HEK293 (cell line): ENCODE data around the gene ABHD16B.

ENCODE experiments used
- CTCF ChIA-PET: fragments of 350-600 bp; formaldehyde crosslinking; extraction: SDS; loops from one replicate; lab custom pipeline; 2021; ENCODE audit warnings: antibody characterized with exemption; lab: Yijun Ruan, JAX
- POLR2A ChIA-PET: fragments of 300-600 bp; formaldehyde crosslinking; extraction: SDS; loops from one replicate; lab custom pipeline; 2020; ENCODE audit warnings: antibody characterized with exemption, inconsistent platforms; lab: Yijun Ruan, JAX
- H3K27ac ChIP-seq: fragments of 200-500 bp; sonication (Bioruptor generic); 2 replicates; pipeline ENCODE4 v1.5.1; 2014; ENCODE audit warnings: low read depth, low read length, control low read depth, inconsistent platforms; ENCODE audit errors: extremely low read depth
- H3K36me3 ChIP-seq, 2 experiments: fragments of 200-500 bp in 1 of 2; sonication (Bioruptor generic) in 1 of 2; 1 replicate in 1 of 2; 2 replicates in 1 of 2; pipeline ENCODE4 v1.5.1; 2014 to 2017; ENCODE audit warnings: inconsistent platforms in 2 of 2, low read length in 2 of 2; ENCODE audit not compliant: control insufficient read depth in 2 of 2, insufficient read depth in 1 of 2
- H3K4me1 ChIP-seq: fragments of 200-500 bp; sonication (Bioruptor generic); 2 replicates; pipeline ENCODE4 v1.5.1; 2014; ENCODE audit warnings: mild to moderate bottlenecking, low read length, inconsistent platforms; ENCODE audit not compliant: control insufficient read depth, insufficient read depth
- H3K4me3 ChIP-seq: 2 replicates; pipeline ENCODE4 v1.5.1; 2011; ENCODE audit warnings: low read depth, mild to moderate bottlenecking, control low read depth, low read length, moderate library complexity
- H3K9me3 ChIP-seq: fragments of 200-500 bp; sonication (Bioruptor generic); 2 replicates; pipeline ENCODE4 v1.5.1; 2014; ENCODE audit warnings: low read depth, low read length, inconsistent platforms; ENCODE audit not compliant: control insufficient read depth, insufficient read depth
- GFI1B ChIP-seq: fragments of 450-650 bp; formaldehyde crosslinking; IDR thresholded peaks from 2 replicates; pipeline ENCODE4 v1.5.1; 2016; ENCODE audit warnings: missing biosample characterization, missing genetic modification characterization
- REPIN1 ChIP-seq: fragments of 450-650 bp; formaldehyde crosslinking; IDR thresholded peaks from 2 replicates; pipeline ENCODE4 v1.5.1; 2017; ENCODE audit warnings: missing biosample characterization, missing genetic modification characterization, low read depth
- YY1 ChIP-seq: fragments of 450-650 bp; formaldehyde crosslinking; IDR thresholded peaks from 2 replicates; pipeline ENCODE4 v1.5.1; 2018; ENCODE audit warnings: missing biosample characterization, missing genetic modification characterization
- YY2 ChIP-seq: fragments of 450-650 bp; formaldehyde crosslinking; IDR thresholded peaks from 2 replicates; pipeline ENCODE4 v1.5.1; 2016; ENCODE audit warnings: missing biosample characterization, missing genetic modification characterization
- ZNF121 ChIP-seq: fragments of 450-650 bp; formaldehyde crosslinking; IDR thresholded peaks from 2 replicates; pipeline ENCODE4 v1.5.1; 2016; ENCODE audit warnings: missing biosample characterization, missing genetic modification characterization
- ZNF138 ChIP-seq: fragments of 450-650 bp; formaldehyde crosslinking; IDR thresholded peaks from 2 replicates; pipeline ENCODE4 v1.5.1; 2016; ENCODE audit warnings: missing biosample characterization, missing genetic modification characterization, borderline replicate concordance
- ZNF169 ChIP-seq: fragments of 450-650 bp; formaldehyde crosslinking; IDR thresholded peaks from 2 replicates; pipeline ENCODE4 v1.5.1; 2016; ENCODE audit warnings: missing biosample characterization, missing genetic modification characterization
- ZNF174 ChIP-seq: fragments of 450-650 bp; formaldehyde crosslinking; IDR thresholded peaks from 2 replicates; pipeline ENCODE4 v1.5.0; 2017; ENCODE audit warnings: missing biosample characterization, mild to moderate bottlenecking, missing genetic modification characterization
- ZNF175 ChIP-seq: fragments of 450-650 bp; formaldehyde crosslinking; IDR thresholded peaks from 2 replicates; pipeline ENCODE4 v1.5.1; 2016; ENCODE audit warnings: missing biosample characterization, missing genetic modification characterization
- ZNF202 ChIP-seq: fragments of 450-650 bp; formaldehyde crosslinking; IDR thresholded peaks from 2 replicates; pipeline ENCODE4 v1.5.1; 2016; ENCODE audit warnings: missing biosample characterization, missing genetic modification characterization, borderline replicate concordance
- ZNF223 ChIP-seq: fragments of 450-650 bp; formaldehyde crosslinking; IDR thresholded peaks from 2 replicates; pipeline ENCODE4 v1.5.1; 2016; ENCODE audit warnings: missing biosample characterization, missing genetic modification characterization
- ZNF266 ChIP-seq: fragments of 450-650 bp; formaldehyde crosslinking; IDR thresholded peaks from 2 replicates; pipeline ENCODE4 v1.5.1; 2016; ENCODE audit warnings: missing biosample characterization, missing genetic modification characterization, low read depth
- ZNF324 ChIP-seq: fragments of 450-650 bp; formaldehyde crosslinking; IDR thresholded peaks from 2 replicates; pipeline ENCODE4 v1.5.1; 2016; ENCODE audit warnings: missing biosample characterization, missing genetic modification characterization
- ZNF335 ChIP-seq: fragments of 450-650 bp; formaldehyde crosslinking; conservative IDR thresholded peaks from 2 replicates; pipeline ENCODE4 v1.5.1; 2016; ENCODE audit warnings: missing biosample characterization, missing genetic modification characterization
- ZNF341 ChIP-seq: fragments of 450-650 bp; formaldehyde crosslinking; IDR thresholded peaks from 2 replicates; pipeline ENCODE4; 2016; ENCODE audit warnings: low read depth, missing biosample characterization, missing genetic modification characterization
- ZNF366 ChIP-seq: fragments of 450-650 bp; formaldehyde crosslinking; conservative IDR thresholded peaks from 2 replicates; pipeline ENCODE4 v1.5.1; 2016; ENCODE audit warnings: missing biosample characterization, missing genetic modification characterization
- ZNF404 ChIP-seq: fragments of 450-650 bp; formaldehyde crosslinking; IDR thresholded peaks from 2 replicates; pipeline ENCODE4 v1.5.1; 2017; ENCODE audit warnings: missing biosample characterization, missing genetic modification characterization
- ZNF423 ChIP-seq: fragments of 450-650 bp; formaldehyde crosslinking; IDR thresholded peaks from 2 replicates; pipeline ENCODE4 v1.5.1; 2016; ENCODE audit warnings: missing biosample characterization, missing genetic modification characterization
- ZNF426 ChIP-seq: fragments of 450-650 bp; formaldehyde crosslinking; IDR thresholded peaks from 2 replicates; pipeline ENCODE4 v1.5.1; 2017; ENCODE audit warnings: missing biosample characterization, missing genetic modification characterization, mild to moderate bottlenecking, inconsistent platforms, moderate library complexity
- ZNF544 ChIP-seq: fragments of 450-650 bp; formaldehyde crosslinking; IDR thresholded peaks from 2 replicates; pipeline ENCODE4 v1.5.0; 2017; ENCODE audit warnings: missing biosample characterization, missing genetic modification characterization
- ZNF560 ChIP-seq: fragments of 450-650 bp; formaldehyde crosslinking; IDR thresholded peaks from 2 replicates; pipeline ENCODE4 v1.5.1; 2017; ENCODE audit warnings: missing biosample characterization, missing genetic modification characterization, borderline replicate concordance
- ZNF610 ChIP-seq: fragments of 450-650 bp; formaldehyde crosslinking; IDR thresholded peaks from 2 replicates; pipeline ENCODE4 v1.5.1; 2016; ENCODE audit warnings: missing biosample characterization, missing genetic modification characterization, borderline replicate concordance
- ZNF843 ChIP-seq: fragments of 450-650 bp; formaldehyde crosslinking; IDR thresholded peaks from 2 replicates; pipeline ENCODE4 v1.5.1; 2016; ENCODE audit warnings: missing biosample characterization, missing genetic modification characterization
- ZSCAN30 ChIP-seq: fragments of 450-650 bp; IDR thresholded peaks from 2 replicates; pipeline ENCODE4 v1.5.1; 2018; ENCODE audit warnings: missing biosample characterization, mild to moderate bottlenecking, missing genetic modification characterization, moderate library complexity

ABHD16B gene

GRCh38 chr20:63891061-63892002, 30.0 kb downstream of the ABHD16B start:
- POLR2A ChIA-PET = interaction anchor here (0.9 kb wide), 1 partner anchor 11 kb away, joined by 9 read pairs; no protein-coding TSS in a partner anchor
- no peak overlapping the region for H3K4me3 ChIP-seq
- CTCF ChIA-PET = interaction anchor here (0.8 kb wide), 1 partner anchor 51 kb away, joined by 3 read pairs; no protein-coding TSS in a partner anchor
- H3K36me3 ChIP-seq = peaks cover 0 to 49% of the 10 kb centered on the region in 2 experiments; a peak in 1 of 3 replicates
- no peaks in the 10 kb centered on the region for H3K9me3 ChIP-seq
- peaks cover 1% of the 10 kb centered on the region; the same call in 1 of the 2 replicates for H3K4me1 ChIP-seq
- TF ChIP-seq ZNF175 (tag by site-specific recombination) = no peak
- H3K27ac ChIP-seq = no peak overlapping the region

GRCh38 chr20:63892402-63892801, 31.1 kb downstream of the ABHD16B start:
- no peak for TF ChIP-seq ZNF423
- no peak for TF ChIP-seq ZNF335 (tag by site-specific recombination)
- TF ChIP-seq ZNF366 = no peak
- TF ChIP-seq ZNF404 (tag by site-specific recombination) = no peak
- TF ChIP-seq ZNF202 (tag by site-specific recombination) = no peak
- TF ChIP-seq ZNF138 = no peak
- TF ChIP-seq ZNF121 (tag by site-specific recombination) = no peak
- TF ChIP-seq ZNF610 (tag by site-specific recombination) = no peak
- no peak for TF ChIP-seq GFI1B
- TF ChIP-seq ZNF223 = no peak
- TF ChIP-seq ZNF341 = no peak
- no peak for TF ChIP-seq YY1 (tag by site-specific recombination)
- no peak for TF ChIP-seq ZNF426 (tag by site-specific recombination)
- no peak for TF ChIP-seq ZNF266 (tag by site-specific recombination)
- no peak for TF ChIP-seq ZNF843 (tag by site-specific recombination)
- TF ChIP-seq ZNF174 (tag by site-specific recombination) = no peak
- TF ChIP-seq REPIN1 (tag by site-specific recombination) = no peak
- ChIA-PET POLR2A (interaction anchor here (0.9 to 1.2 kb wide), 2 partner anchors 10 to 28 kb away, joined by 3 to 9 read pairs; partner anchors contain the start of gene TPD52L2), CTCF (interaction anchor here (0.5 kb wide), 1 partner anchor 64 kb away, joined by 3 read pairs; the partner anchor contains the start of gene UCKL1)
- Histone ChIP-seq H3K27ac (no peak overlapping the region), H3K4me1 (peaks cover 6% of the 10 kb centered on the region), H3K36me3 (peaks cover 0 to 44% of the 10 kb centered on the region in 2 experiments; a peak in 1 of 3 replicates), H3K4me3 (no peak overlapping the region), H3K9me3 (no peaks in the 10 kb centered on the region)

- no peak overlapping the region for H3K27ac ChIP-seq
- no peak for TF ChIP-seq ZNF169 (tag by site-specific recombination)
- no peak for TF ChIP-seq ZNF560 (tag by site-specific recombination)
- no peak for TF ChIP-seq ZSCAN30 (tag by site-specific recombination)
- TF ChIP-seq ZNF544 (tag by site-specific recombination) = no peak
- TF ChIP-seq YY2 (tag by site-specific recombination) = 0 out of 2 replicates have a peak, but pooled peaks have one; percentile 28
- no peak for TF ChIP-seq ZNF324 (tag by site-specific recombination)
- TF ChIP-seq, all 188 proteins: peak for 1
- CTCF ChIA-PET = interaction anchor here (0.6 to 1.4 kb wide), 3 partner anchors 16 to 119 kb away, joined by 3 to 5 read pairs (median 4); no protein-coding TSS in a partner anchor
- peak overlapping the region; percentile 56 for H3K4me3 ChIP-seq
- no peaks in the 10 kb centered on the region for H3K9me3 ChIP-seq
- peaks cover 9% of the 10 kb centered on the region for H3K4me1 ChIP-seq
- H3K36me3 ChIP-seq = peaks cover 0 to 38% of the 10 kb centered on the region in 2 experiments; a peak in 1 of 3 replicates
- POLR2A ChIA-PET = interaction anchor here (0.6 to 3.1 kb wide), 3 partner anchors 29 to 656 kb away, joined by 5 to 14 read pairs (median 6); partner anchors contain the start of genes ARFRP1, TPD52L2 and ZGPAT
Measured at GRCh38 chr20:63893999-63894357, 32.7 kb downstream of the ABHD16B start.
